MM.1S (cell line): ENCODE measurements around the gene EPS8L2.

Experiments used
- DNase-seq: peaks from one replicate; pipeline ENCODE4 v3.0.0-alpha.2; 2015
- H2AFZ ChIP-seq: fragments of 300-600 bp; sonication (generic); 2 replicates; pipeline ENCODE4 v1.6.0; 2016; ENCODE audit warnings: antibody characterized with exemption, low read length
- H3F3A ChIP-seq: fragments of 300-600 bp; sonication (generic); 2 replicates; pipeline ENCODE4 v1.6.1; 2016; ENCODE audit warnings: mild to moderate bottlenecking, antibody characterized with exemption, low read length, moderate library complexity, mixed read lengths; ENCODE audit not compliant: insufficient read depth
- H3K27ac ChIP-seq: fragments of 300-600 bp; sonication (generic); 2 replicates; pipeline ENCODE4 v1.5.1; 2016; ENCODE audit warnings: mild to moderate bottlenecking, low read length
- H3K27me3 ChIP-seq: fragments of 300-600 bp; sonication (generic); replicated peaks from 2 replicates; pipeline ENCODE4 v1.6.0; 2016; ENCODE audit warnings: low read length; ENCODE audit not compliant: insufficient read depth
- H3K36me3 ChIP-seq: fragments of 300-600 bp; sonication (generic); replicated peaks from 2 replicates; pipeline ENCODE4 v1.6.1; 2016; ENCODE audit warnings: mild to moderate bottlenecking, low read length, mixed read lengths; ENCODE audit not compliant: insufficient read depth
- H3K4me1 ChIP-seq: fragments of 300-600 bp; sonication (generic); 2 replicates; pipeline ENCODE4 v1.6.1; 2016; ENCODE audit warnings: low read length, mixed read lengths
- H3K4me2 ChIP-seq: fragments of 300-600 bp; sonication (generic); 2 replicates; pipeline ENCODE4 v1.6.0; 2016; ENCODE audit warnings: low read depth, low read length
- H3K4me3 ChIP-seq: fragments of 300-600 bp; sonication (generic); 2 replicates; pipeline ENCODE4 v1.5.1; 2016; ENCODE audit warnings: low read length, mixed read lengths
- H3K79me2 ChIP-seq: fragments of 300-600 bp; sonication (generic); 2 replicates; pipeline ENCODE4 v1.6.1; 2016; ENCODE audit warnings: mixed run types, low read length, mixed read lengths
- H3K9ac ChIP-seq: fragments of 300-600 bp; sonication (generic); 2 replicates; pipeline ENCODE4 v1.6.1; 2016; ENCODE audit warnings: low read length, mixed read lengths
- H3K9me2 ChIP-seq: fragments of 300-600 bp; sonication (generic); replicated peaks from 2 replicates; pipeline ENCODE4 v1.6.1; 2016; ENCODE audit warnings: mild to moderate bottlenecking, low read length, mixed read lengths; ENCODE audit not compliant: insufficient read depth
- H3K9me3 ChIP-seq: fragments of 300-600 bp; sonication (generic); replicated peaks from 2 replicates; pipeline ENCODE4 v1.6.1; 2016; ENCODE audit warnings: mild to moderate bottlenecking, low read length, mixed read lengths; ENCODE audit not compliant: insufficient read depth
- H4K20me1 ChIP-seq: fragments of 300-600 bp; sonication (generic); 2 replicates; pipeline ENCODE4 v1.6.1; 2016; ENCODE audit warnings: mild to moderate bottlenecking, low read length, moderate library complexity, mixed read lengths; ENCODE audit not compliant: insufficient read depth
- EZH2 ChIP-seq: fragments of 300-600 bp; sonication (generic); optimal IDR thresholded peaks from 2 replicates; pipeline ENCODE3; 2017; ENCODE audit warnings: low read depth, mild to moderate bottlenecking, antibody characterized with exemption, low read length, mixed read lengths
- EZH2phosphoT487 ChIP-seq: fragments of 300-600 bp; sonication (generic); IDR thresholded peaks from 2 replicates; pipeline ENCODE4 v1.6.1; 2018; ENCODE audit warnings: antibody characterized with exemption, low read length
- TF ChIP-seq, protein P1 (sequence below): fragments of 300-600 bp; sonication (generic); IDR thresholded peaks from 2 replicates; pipeline ENCODE4 v1.5.1; 2016; ENCODE audit warnings: antibody characterized with exemption, low read length, mixed read lengths

The EPS8L2 gene

DNA sequence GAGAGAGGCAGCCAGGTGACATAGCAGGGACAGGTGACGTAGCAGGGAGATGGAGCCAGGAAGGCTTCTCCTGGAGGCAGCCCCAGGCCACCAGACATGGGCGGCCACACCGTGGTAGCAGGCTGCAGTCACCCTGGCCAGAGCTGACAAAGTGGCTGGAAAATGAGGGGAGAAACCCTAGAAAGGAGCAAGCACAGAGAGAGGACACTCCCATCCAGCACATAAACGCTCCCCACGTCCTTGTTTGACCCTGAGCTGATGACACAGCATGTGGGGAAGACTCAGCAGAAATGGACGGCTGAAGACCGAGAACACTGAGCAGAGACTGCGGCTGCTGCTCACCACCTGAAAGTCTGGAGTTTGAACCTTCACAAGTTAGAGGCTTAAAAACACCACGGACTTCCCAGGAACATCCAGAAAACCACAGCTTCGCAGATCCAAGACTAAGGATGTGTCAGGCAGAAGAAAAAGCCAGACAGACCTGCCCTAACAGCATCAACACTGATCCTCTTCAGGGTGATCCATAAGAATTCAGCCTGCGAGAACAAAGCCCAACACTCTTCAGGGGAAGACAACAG lies 40.2 kb upstream of the EPS8L2 start:
- H3F3A ChIP-seq: no peaks in the 10 kb centered on the region
- no peaks in the 10 kb centered on the region for H3K4me1 ChIP-seq
- H3K27me3 ChIP-seq: no peaks in the 10 kb centered on the region
- no peak overlapping the region for H2AFZ ChIP-seq
- TF ChIP-seq EZH2 (no peak), EZH2phosphoT487 (no peak)
- TF ChIP-seq, protein P1, sequence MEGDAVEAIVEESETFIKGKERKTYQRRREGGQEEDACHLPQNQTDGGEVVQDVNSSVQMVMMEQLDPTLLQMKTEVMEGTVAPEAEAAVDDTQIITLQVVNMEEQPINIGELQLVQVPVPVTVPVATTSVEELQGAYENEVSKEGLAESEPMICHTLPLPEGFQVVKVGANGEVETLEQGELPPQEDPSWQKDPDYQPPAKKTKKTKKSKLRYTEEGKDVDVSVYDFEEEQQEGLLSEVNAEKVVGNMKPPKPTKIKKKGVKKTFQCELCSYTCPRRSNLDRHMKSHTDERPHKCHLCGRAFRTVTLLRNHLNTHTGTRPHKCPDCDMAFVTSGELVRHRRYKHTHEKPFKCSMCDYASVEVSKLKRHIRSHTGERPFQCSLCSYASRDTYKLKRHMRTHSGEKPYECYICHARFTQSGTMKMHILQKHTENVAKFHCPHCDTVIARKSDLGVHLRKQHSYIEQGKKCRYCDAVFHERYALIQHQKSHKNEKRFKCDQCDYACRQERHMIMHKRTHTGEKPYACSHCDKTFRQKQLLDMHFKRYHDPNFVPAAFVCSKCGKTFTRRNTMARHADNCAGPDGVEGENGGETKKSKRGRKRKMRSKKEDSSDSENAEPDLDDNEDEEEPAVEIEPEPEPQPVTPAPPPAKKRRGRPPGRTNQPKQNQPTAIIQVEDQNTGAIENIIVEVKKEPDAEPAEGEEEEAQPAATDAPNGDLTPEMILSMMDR: no peak
- no peak overlapping the region for H3K27ac ChIP-seq
- no peak overlapping the region for H3K9ac ChIP-seq
- no peak overlapping the region for H3K4me3 ChIP-seq
- no peaks in the 10 kb centered on the region for H3K36me3 ChIP-seq
- DNase-seq: no peak
- no peaks in the 10 kb centered on the region for H4K20me1 ChIP-seq
- H3K9me3 ChIP-seq: no peaks in the 10 kb centered on the region
- H3K4me2 ChIP-seq: no peak overlapping the region
- H3K79me2 ChIP-seq: peaks cover 11% of the 10 kb centered on the region
- H3K9me2 ChIP-seq: no peaks in the 10 kb centered on the region

DNA sequence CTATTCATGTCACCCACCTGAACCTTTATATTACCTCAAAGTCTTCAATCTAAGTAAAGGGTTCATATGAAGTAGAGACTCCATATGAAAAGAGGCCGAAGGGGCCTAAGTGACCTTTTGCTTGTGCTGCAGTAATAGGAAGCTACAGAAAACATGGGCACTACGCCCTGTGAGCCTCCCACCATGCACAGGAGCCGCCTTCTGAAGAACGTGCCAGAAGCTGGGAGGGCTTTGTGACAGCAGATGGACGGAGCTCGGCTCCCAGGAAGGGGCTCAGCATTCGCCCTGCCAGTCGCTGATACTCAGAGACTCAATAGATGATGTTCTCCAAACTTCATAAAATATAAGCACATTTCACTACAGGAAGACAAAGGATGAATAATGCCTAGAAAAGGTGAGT lies 32.2 kb upstream of the EPS8L2 start:
- no peaks in the 10 kb centered on the region; the same call in 1 of the 2 replicates for H3K36me3 ChIP-seq
- H3F3A ChIP-seq: no peaks in the 10 kb centered on the region
- TF ChIP-seq EZH2: no peak
- no peak for TF ChIP-seq EZH2phosphoT487
- TF ChIP-seq, protein P1: no peak

DNA sequence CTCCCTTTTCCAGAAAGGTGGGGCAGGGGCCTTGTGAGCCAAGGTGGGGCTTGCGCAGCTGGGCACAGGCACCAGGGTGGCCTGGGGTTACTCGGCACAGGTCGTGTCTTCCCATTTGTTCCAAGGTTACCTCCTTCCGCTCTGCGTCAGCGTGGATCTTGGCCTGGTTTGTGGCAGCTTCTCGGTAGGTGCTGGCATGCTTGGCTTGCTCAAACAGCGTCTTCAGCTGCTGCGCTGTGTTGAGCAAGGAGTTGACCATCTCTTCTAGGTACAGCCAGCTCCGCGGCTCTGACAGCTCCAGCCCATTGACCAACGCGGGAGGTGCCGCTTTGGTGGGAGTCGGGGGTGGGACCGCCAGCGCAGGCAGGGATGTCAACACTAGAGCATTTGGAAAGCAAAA lies 31.6 kb upstream of the EPS8L2 start:
- Histone ChIP-seq H3K4me2 (no peak overlapping the region), H3F3A (no peaks in the 10 kb centered on the region), H3K79me2 (no peaks in the 10 kb centered on the region), H3K4me1 (no peaks in the 10 kb centered on the region), H3K9me3 (no peaks in the 10 kb centered on the region), H3K4me3 (no peak overlapping the region), H3K27me3 (no peaks in the 10 kb centered on the region), H3K9me2 (no peaks in the 10 kb centered on the region), H4K20me1 (no peaks in the 10 kb centered on the region), H2AFZ (no peak overlapping the region), H3K27ac (no peak overlapping the region), H3K36me3 (no peaks in the 10 kb centered on the region; the same call in 1 of the 2 replicates), H3K9ac (no peak overlapping the region)
- TF ChIP-seq EZH2phosphoT487: no peak
- TF ChIP-seq, protein P1: no peak
- TF ChIP-seq EZH2: no peak
- no peak for DNase-seq

More for the DNA sequence above, 32.2 kb upstream of the EPS8L2 start:
- H3K79me2 ChIP-seq: no peaks in the 10 kb centered on the region
- no peak overlapping the region for H2AFZ ChIP-seq
- DNase-seq: no peak
- no peaks in the 10 kb centered on the region for H3K27me3 ChIP-seq
- no peaks in the 10 kb centered on the region for H4K20me1 ChIP-seq
- H3K27ac ChIP-seq: no peak overlapping the region
- H3K9ac ChIP-seq: no peak overlapping the region
- H3K4me2 ChIP-seq: no peak overlapping the region
- H3K9me2 ChIP-seq: no peaks in the 10 kb centered on the region
- no peak overlapping the region for H3K4me3 ChIP-seq
- H3K4me1 ChIP-seq: no peaks in the 10 kb centered on the region
- H3K9me3 ChIP-seq: no peaks in the 10 kb centered on the region
